ENCODE data around the gene PTER.

The PTER gene

GRCh38 chr10:16545116-16545736 is 108.4 kb downstream of the PTER start:
- DNase-seq = no peak

GRCh38 chr10:16547973-16548372 is 111.2 kb downstream of the PTER start:
- no peak for DNase-seq

- DNase-seq = no peak
Measured at GRCh38 chr10:16559236-16559773, 122.5 kb downstream of the PTER start.

GRCh38 chr10:16562891-16563290 is 126.1 kb downstream of the PTER start:
- DNase-seq = no peak
